Measurements from ENCODE around the gene KLHL26.

KLHL26 gene, protein sequence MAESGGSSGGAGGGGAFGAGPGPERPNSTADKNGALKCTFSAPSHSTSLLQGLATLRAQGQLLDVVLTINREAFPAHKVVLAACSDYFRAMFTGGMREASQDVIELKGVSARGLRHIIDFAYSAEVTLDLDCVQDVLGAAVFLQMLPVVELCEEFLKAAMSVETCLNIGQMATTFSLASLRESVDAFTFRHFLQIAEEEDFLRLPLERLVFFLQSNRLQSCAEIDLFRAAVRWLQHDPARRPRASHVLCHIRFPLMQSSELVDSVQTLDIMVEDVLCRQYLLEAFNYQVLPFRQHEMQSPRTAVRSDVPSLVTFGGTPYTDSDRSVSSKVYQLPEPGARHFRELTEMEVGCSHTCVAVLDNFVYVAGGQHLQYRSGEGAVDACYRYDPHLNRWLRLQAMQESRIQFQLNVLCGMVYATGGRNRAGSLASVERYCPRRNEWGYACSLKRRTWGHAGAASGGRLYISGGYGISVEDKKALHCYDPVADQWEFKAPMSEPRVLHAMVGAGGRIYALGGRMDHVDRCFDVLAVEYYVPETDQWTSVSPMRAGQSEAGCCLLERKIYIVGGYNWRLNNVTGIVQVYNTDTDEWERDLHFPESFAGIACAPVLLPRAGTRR

GRCh38 chr19:18636969-18637629 lies at the start of gene KLHL26:
TSS of gene KLHL26 (plus strand) at chr19:18637028. CDS start at chr19:18637055, 27 bp downstream.
- Histone ChIP-seq H3K9me3 (ENCODE audit: insufficient read depth, low read length) (no peaks in the 10 kb centered on the region), H3K4me2 (ENCODE audit: low read depth, low read length, poor library complexity, severe bottlenecking) (peak within 1 kb of the TSS; percentile 16), H3K27me3 (ENCODE audit: low read length) (no peaks in the 10 kb centered on the region), H3K79me2 (ENCODE audit: insufficient read depth, low read length) (no peaks in the 10 kb centered on the region), H3K27ac (ENCODE audit: low read depth, low read length) (no peak within 1 kb of the TSS), H3K9ac (ENCODE audit: low read length) (no peak within 1 kb of the TSS), H4K20me1 (ENCODE audit: low read depth, low read length) (no peaks in the 10 kb centered on the region), H3K9me2 (replicated peaks; ENCODE audit: insufficient read depth, low read length) (no peaks in the 10 kb centered on the region), H2AFZ (ENCODE audit: low read depth, low read length, severe bottlenecking) (no peak within 1 kb of the TSS), H3K4me3 (ENCODE audit: insufficient read depth, low read length, poor library complexity, severe bottlenecking) (no peak within 1 kb of the TSS), H3K36me3 (ENCODE audit: low read length) (no peaks in the 10 kb centered on the region), H3F3A (ENCODE audit: insufficient read depth) (no peaks in the 10 kb centered on the region)
- no peak for TF ChIP-seq EZH2phosphoT487 (conservative IDR thresholded peaks at IDR 0.05; ENCODE audit: low read length)
- TF ChIP-seq, protein P1, sequence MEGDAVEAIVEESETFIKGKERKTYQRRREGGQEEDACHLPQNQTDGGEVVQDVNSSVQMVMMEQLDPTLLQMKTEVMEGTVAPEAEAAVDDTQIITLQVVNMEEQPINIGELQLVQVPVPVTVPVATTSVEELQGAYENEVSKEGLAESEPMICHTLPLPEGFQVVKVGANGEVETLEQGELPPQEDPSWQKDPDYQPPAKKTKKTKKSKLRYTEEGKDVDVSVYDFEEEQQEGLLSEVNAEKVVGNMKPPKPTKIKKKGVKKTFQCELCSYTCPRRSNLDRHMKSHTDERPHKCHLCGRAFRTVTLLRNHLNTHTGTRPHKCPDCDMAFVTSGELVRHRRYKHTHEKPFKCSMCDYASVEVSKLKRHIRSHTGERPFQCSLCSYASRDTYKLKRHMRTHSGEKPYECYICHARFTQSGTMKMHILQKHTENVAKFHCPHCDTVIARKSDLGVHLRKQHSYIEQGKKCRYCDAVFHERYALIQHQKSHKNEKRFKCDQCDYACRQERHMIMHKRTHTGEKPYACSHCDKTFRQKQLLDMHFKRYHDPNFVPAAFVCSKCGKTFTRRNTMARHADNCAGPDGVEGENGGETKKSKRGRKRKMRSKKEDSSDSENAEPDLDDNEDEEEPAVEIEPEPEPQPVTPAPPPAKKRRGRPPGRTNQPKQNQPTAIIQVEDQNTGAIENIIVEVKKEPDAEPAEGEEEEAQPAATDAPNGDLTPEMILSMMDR (IDR thresholded peaks at IDR 0.05; ENCODE audit: insufficient read depth, low read length, poor library complexity, severe bottlenecking) = no peak

- Histone ChIP-seq H3K79me2 (ENCODE audit: insufficient read depth, low read length) (no peaks in the 10 kb centered on the region), H3K27me3 (ENCODE audit: low read length) (no peaks in the 10 kb centered on the region), H3F3A (ENCODE audit: insufficient read depth) (peaks cover 11% of the 10 kb centered on the region), H3K9ac (ENCODE audit: low read length) (no peak overlapping the region), H3K27ac (ENCODE audit: low read depth, low read length) (no peak overlapping the region), H3K9me2 (replicated peaks; ENCODE audit: insufficient read depth, low read length) (no peaks in the 10 kb centered on the region), H3K4me3 (ENCODE audit: insufficient read depth, low read length, poor library complexity, severe bottlenecking) (no peak overlapping the region), H3K9me3 (ENCODE audit: insufficient read depth, low read length) (no peaks in the 10 kb centered on the region), H3K4me2 (ENCODE audit: low read depth, low read length, poor library complexity, severe bottlenecking) (no peak overlapping the region), H4K20me1 (ENCODE audit: low read depth, low read length) (no peaks in the 10 kb centered on the region), H2AFZ (ENCODE audit: low read depth, low read length, severe bottlenecking) (no peak overlapping the region), H3K36me3 (ENCODE audit: low read length) (no peaks in the 10 kb centered on the region)
- TF ChIP-seq, protein P1 (IDR thresholded peaks at IDR 0.05; ENCODE audit: insufficient read depth, low read length, poor library complexity, severe bottlenecking) = no peak
- no peak for TF ChIP-seq EZH2phosphoT487 (conservative IDR thresholded peaks at IDR 0.05; ENCODE audit: low read length)
Measured at GRCh38 chr19:18587561-18587960, 49.3 kb upstream of the KLHL26 start.

DNA sequence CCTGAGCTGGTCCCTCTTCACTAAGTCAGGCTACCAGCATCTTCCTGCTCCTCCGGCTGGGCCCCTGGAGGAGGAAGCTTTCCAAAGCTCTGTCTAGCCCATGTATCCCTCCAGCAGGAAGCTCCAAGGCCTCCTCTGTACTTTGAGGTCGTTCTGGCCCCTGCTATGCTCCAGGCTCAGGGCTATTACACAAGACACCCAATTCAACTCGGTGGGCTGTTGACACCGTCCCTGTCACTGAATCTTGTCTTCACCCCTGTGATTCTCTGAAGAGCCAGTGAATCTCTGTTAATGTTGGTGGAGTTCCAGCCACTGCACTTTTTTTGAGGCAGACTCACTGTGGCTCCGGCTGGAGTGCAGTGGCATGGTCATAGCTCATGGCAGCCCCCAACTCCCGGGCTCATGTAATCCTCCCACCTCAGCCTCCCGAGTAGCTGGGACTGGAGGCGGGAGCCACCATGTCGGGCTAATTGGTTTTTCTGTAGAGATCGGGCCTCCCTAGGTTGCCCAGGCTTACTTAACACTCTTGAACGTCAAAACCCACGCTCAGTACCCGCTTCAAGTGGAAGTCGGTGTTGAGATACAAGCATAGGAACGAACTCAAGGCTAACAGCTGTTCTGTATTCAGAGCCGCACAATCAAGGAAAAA lies 48.7 kb upstream of the KLHL26 start:
- Histone ChIP-seq H4K20me1 (ENCODE audit: low read depth, low read length) (no peaks in the 10 kb centered on the region), H3K4me3 (ENCODE audit: insufficient read depth, low read length, poor library complexity, severe bottlenecking) (peak overlapping the region; percentile 67), H3K9me2 (replicated peaks; ENCODE audit: insufficient read depth, low read length) (no peaks in the 10 kb centered on the region), H3K9me3 (ENCODE audit: insufficient read depth, low read length) (no peaks in the 10 kb centered on the region), H3K9ac (ENCODE audit: low read length) (peak overlapping the region; percentile 69), H3K4me2 (ENCODE audit: low read depth, low read length, poor library complexity, severe bottlenecking) (peak overlapping the region; percentile 76), H3K27ac (ENCODE audit: low read depth, low read length) (peak overlapping the region; percentile 80), H3K79me2 (ENCODE audit: insufficient read depth, low read length) (no peaks in the 10 kb centered on the region), H3F3A (ENCODE audit: insufficient read depth) (peaks cover 11% of the 10 kb centered on the region), H2AFZ (ENCODE audit: low read depth, low read length, severe bottlenecking) (peak overlapping the region; percentile 83), H3K36me3 (ENCODE audit: low read length) (no peaks in the 10 kb centered on the region), H3K27me3 (ENCODE audit: low read length) (no peaks in the 10 kb centered on the region)
- TF ChIP-seq, protein P1 (IDR thresholded peaks at IDR 0.05; ENCODE audit: insufficient read depth, low read length, poor library complexity, severe bottlenecking) = no peak
- no peak for TF ChIP-seq EZH2phosphoT487 (conservative IDR thresholded peaks at IDR 0.05; ENCODE audit: low read length)

Measured in SU-DHL-6 (cell line).